Chondrocyte (in vitro differentiated cells): ENCODE measurements around the gene TCP11. TPM values are rescaled to one million over a fixed set of nuclear protein-coding genes. Genes with fewer than 3 reads are reported as not detected.

Experiments
- DNase-seq: peaks from one replicate; pipeline ENCODE4 v3.0.0; 2021; ENCODE audit warnings: mixed read lengths, low spot score
- H3K27ac Mint-ChIP-seq: one replicate; pipeline ENCODE4 v1.8.0; 2021; ENCODE audit warnings: mild to moderate bottlenecking, moderate library complexity, mixed read lengths; ENCODE audit not compliant: unreplicated experiment
- H3K27me3 Mint-ChIP-seq: 2 replicates; pipeline ENCODE4 v1.8.0; 2021; ENCODE audit warnings: low read depth, mixed read lengths
- H3K36me3 Mint-ChIP-seq: 2 replicates; pipeline ENCODE4 v1.8.0; 2021; ENCODE audit warnings: low read depth, mixed read lengths
- H3K4me1 Mint-ChIP-seq: 2 replicates; pipeline ENCODE4 v1.8.0; 2021; ENCODE audit warnings: low read depth, mild to moderate bottlenecking, mixed read lengths
- H3K4me3 Mint-ChIP-seq: one replicate; pipeline ENCODE4 v1.8.0; 2021; ENCODE audit warnings: mild to moderate bottlenecking, moderate library complexity, mixed read lengths; ENCODE audit not compliant: unreplicated experiment
- H3K9me3 Mint-ChIP-seq: 2 replicates; pipeline ENCODE4 v1.8.0; 2021; ENCODE audit warnings: low read depth, mixed read lengths
- total RNA-seq: library from RNA; stranded (reverse); gene quantifications from 3 replicates; pipeline ENCODE4 v1.2.1, GENCODE V29; 2021
- TF ChIP-seq, protein P1 (sequence below): fragments of 200-600 bp; sonication (generic); IDR thresholded peaks from 2 replicates; pipeline ENCODE4 v1.5.0; 2021; ENCODE audit warnings: antibody characterized with exemption, mild to moderate bottlenecking, moderate library complexity

Gene TCP11
- total RNA-seq, 1 donor from 2014 or later, result not detected

DNA sequence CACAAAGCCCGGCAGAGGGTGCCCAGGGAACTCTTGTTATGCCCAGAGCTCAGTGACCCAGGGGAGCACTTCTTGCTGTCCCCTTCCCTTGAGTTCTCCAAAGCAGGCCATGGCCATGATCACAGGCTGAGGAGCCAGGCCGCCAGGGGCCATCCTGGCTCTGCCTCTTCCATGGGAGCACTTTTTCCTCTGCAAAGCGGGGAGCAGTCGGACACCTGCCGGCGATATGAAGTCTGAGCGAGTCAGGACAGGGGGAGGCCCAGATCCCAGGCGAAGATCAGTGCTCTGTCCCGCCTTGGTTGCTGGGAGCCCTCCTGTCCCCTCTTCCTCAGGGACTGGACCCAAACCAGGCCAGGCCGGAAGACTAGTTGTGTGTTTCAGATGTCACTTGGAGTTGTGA lies 67.9 kb downstream of the TCP11 start:
- TF ChIP-seq, protein P1, sequence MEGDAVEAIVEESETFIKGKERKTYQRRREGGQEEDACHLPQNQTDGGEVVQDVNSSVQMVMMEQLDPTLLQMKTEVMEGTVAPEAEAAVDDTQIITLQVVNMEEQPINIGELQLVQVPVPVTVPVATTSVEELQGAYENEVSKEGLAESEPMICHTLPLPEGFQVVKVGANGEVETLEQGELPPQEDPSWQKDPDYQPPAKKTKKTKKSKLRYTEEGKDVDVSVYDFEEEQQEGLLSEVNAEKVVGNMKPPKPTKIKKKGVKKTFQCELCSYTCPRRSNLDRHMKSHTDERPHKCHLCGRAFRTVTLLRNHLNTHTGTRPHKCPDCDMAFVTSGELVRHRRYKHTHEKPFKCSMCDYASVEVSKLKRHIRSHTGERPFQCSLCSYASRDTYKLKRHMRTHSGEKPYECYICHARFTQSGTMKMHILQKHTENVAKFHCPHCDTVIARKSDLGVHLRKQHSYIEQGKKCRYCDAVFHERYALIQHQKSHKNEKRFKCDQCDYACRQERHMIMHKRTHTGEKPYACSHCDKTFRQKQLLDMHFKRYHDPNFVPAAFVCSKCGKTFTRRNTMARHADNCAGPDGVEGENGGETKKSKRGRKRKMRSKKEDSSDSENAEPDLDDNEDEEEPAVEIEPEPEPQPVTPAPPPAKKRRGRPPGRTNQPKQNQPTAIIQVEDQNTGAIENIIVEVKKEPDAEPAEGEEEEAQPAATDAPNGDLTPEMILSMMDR, result no peak
- DNase-seq, result no peak
- Mint-ChIP-seq H3K36me3 (peaks cover 20% of the 10 kb centered on the region), H3K9me3 (no peaks in the 10 kb centered on the region), H3K4me3 (no peak overlapping the region), H3K4me1 (no peaks in the 10 kb centered on the region), H3K27me3 (no peaks in the 10 kb centered on the region), H3K27ac (no peak overlapping the region)

DNA sequence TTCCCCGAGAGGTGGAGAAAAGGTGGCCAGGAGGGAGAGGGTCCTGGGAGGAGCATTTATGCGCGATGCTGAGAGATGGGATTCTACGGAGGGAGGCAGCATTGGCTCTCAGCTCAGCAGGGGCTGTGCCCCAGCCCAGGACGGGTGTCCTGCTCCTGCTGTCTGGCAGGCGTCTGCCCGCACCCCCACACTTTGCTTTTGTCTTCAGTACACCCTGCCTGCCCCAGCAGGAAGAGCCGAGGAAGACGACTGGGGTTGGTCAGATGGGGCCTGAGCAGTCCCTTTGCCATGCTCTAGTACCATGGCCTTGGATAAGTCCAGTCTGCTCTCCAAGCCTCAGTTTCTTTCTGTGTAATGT lies 68.5 kb downstream of the TCP11 start:
- no peak for DNase-seq
- Mint-ChIP-seq H3K27me3 (no peaks in the 10 kb centered on the region), H3K27ac (no peak overlapping the region), H3K9me3 (no peaks in the 10 kb centered on the region), H3K36me3 (peaks cover 20% of the 10 kb centered on the region), H3K4me1 (no peaks in the 10 kb centered on the region), H3K4me3 (no peak overlapping the region)
- TF ChIP-seq, protein P1, result no peak

DNA sequence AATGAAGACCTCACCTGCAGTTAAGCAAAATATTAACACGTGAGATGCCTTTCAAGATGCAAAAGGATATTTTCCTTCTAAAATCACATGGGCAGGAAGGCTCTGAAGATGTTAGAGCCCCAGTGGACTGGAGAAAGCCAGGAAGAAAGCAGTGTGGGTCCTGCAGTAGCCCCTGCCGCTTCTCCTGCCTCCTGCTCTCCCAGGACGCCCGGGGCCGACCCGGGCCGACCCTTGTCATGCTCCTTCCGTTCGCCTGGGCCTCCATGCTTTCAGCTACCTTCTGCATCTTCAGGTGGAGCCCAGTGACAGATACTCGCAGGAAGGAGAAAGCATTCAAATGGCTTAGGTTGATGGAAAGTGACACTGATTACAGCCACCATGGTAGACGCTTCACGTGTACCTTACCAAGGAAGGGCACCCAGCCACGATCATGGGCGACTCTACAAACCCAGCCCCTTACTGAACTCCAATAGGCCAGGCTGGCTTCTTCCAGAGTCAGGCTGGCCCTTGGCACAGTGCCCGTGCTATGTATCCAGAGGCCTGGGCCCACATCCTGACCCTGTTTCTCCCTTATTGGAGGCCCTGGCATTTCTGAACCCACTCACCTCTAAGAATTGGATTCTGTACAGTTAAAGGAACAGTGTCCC lies 69.0 kb downstream of the TCP11 start:
- no peaks in the 10 kb centered on the region for H3K27me3 Mint-ChIP-seq
- TF ChIP-seq, protein P1, result no peak
- H3K36me3 Mint-ChIP-seq, result peaks cover 20% of the 10 kb centered on the region
- H3K9me3 Mint-ChIP-seq, result no peaks in the 10 kb centered on the region
- no peaks in the 10 kb centered on the region for H3K4me1 Mint-ChIP-seq
- H3K4me3 Mint-ChIP-seq, result no peak overlapping the region
- no peak overlapping the region for H3K27ac Mint-ChIP-seq
- DNase-seq, result no peak

DNA sequence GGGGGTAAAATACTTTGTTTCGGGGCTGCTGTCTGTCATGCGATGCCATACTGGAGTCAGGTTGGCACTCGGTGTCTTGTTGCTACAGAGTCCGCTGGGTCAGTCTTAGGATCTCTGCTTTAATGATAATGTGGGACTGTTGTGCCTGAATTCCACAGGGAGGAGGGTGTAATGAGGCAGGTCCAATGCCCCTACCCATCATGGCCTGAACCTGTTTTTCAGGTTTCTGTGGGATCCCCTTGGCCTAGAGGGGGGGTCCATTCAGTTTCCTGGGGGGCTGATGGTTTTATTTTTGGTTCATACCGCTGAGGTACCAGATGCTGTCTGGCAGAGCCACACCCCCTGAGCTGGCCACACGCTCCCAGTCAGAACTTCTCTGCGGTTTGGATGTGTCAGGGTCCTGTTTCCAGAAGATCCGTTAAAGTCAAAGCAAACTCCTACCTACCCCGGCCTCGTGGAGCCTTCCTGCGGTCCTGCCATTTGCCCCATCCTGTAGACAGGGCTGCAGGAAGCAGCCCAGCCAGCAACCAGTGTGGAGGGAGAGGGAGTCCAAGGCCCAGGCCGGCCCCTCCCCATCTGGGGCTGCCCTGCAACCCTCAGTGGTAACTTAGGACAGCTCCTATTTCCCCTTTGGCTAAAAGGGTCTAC lies 69.7 kb downstream of the TCP11 start:
- peaks cover 15% of the 10 kb centered on the region for H3K36me3 Mint-ChIP-seq

DNA sequence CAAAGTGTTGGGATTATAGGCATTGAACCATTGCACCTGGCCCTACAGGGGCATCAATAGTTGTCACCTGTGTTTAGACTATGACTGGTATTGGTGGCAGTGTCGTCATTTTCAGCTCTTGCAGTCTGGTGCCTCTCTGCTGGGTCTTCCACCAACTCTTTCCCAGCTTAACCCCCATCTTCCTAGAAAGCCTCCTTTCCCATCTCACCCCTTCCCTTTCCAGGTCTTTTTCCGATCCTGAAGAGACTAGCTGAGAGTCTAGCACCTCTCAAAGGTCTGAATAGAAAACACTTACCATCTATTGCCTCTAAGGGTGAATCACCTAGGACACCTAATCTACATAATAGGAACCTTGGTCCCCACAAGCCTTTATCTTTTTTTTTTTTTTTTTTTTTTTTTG lies 71.0 kb downstream of the TCP11 start:
- H3K27me3 Mint-ChIP-seq, result no peaks in the 10 kb centered on the region
- TF ChIP-seq, protein P1, result no peak
- H3K4me3 Mint-ChIP-seq, result no peak overlapping the region
- H3K4me1 Mint-ChIP-seq, result no peaks in the 10 kb centered on the region
- H3K27ac Mint-ChIP-seq, result no peak overlapping the region
- H3K9me3 Mint-ChIP-seq, result no peaks in the 10 kb centered on the region
- H3K36me3 Mint-ChIP-seq, result peaks cover 20% of the 10 kb centered on the region
- no peak for DNase-seq

More for the DNA sequence above, 69.7 kb downstream of the TCP11 start:
- Mint-ChIP-seq H3K9me3 (no peaks in the 10 kb centered on the region), H3K27me3 (no peaks in the 10 kb centered on the region), H3K4me3 (no peak overlapping the region), H3K4me1 (no peaks in the 10 kb centered on the region), H3K27ac (no peak overlapping the region)
- TF ChIP-seq, protein P1, result no peak
- no peak for DNase-seq
